ENCODE data around the gene NFKBIZ.

NFKBIZ gene, protein sequence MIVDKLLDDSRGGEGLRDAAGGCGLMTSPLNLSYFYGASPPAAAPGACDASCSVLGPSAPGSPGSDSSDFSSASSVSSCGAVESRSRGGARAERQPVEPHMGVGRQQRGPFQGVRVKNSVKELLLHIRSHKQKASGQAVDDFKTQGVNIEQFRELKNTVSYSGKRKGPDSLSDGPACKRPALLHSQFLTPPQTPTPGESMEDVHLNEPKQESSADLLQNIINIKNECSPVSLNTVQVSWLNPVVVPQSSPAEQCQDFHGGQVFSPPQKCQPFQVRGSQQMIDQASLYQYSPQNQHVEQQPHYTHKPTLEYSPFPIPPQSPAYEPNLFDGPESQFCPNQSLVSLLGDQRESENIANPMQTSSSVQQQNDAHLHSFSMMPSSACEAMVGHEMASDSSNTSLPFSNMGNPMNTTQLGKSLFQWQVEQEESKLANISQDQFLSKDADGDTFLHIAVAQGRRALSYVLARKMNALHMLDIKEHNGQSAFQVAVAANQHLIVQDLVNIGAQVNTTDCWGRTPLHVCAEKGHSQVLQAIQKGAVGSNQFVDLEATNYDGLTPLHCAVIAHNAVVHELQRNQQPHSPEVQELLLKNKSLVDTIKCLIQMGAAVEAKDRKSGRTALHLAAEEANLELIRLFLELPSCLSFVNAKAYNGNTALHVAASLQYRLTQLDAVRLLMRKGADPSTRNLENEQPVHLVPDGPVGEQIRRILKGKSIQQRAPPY

DNA sequence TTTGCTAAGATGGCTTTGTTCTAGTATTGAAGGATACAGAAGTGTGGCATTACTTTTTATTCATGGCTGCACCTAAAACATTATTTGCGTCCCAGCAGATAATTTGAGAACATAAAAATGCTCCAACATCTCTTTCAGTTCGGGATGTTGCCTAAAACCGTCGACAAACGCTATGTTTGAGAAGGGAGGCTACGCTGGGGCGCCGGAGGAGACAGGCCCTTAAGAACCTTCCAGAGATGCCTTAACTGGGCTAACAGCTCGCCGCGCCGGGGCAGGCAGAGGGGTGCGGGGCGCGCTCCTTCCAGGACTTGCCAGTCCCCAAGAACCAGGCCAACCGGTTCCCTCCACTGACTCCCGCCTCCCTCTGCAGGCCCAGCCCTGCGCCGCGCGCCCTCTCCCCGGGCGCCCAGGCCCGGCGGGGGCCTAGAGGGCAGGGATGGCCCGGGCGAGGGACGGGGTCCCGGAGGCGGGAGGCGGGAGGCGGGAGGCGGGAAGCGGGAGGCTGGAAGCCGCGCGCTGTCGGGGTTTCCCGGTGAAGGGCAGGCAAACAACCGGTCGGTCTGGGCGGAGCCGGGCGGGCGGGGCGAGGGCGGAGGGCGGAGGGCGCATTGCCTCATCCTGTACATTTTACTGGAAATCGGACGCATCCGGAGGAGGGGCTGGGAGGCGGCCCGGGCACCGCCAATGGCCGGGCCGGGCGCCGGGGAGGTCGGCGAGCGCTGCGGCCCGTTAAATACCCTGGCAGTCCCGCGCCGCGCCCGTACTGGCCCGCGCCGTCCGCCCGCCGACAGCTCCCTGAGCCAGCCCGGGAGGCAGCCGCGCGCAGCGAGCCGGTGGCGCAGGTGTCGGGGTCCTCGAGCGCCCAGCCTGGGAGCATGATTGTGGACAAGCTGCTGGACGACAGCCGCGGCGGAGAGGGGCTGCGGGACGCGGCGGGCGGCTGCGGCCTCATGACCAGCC, at the start of gene NFKBIZ:
Gene NFKBIZ (plus strand): TSS at position 761 of the 960 bp plus-strand sequence. CDS start 115 bp downstream, at position 876.
- peak; percentile 75 for DNase-seq

DNA sequence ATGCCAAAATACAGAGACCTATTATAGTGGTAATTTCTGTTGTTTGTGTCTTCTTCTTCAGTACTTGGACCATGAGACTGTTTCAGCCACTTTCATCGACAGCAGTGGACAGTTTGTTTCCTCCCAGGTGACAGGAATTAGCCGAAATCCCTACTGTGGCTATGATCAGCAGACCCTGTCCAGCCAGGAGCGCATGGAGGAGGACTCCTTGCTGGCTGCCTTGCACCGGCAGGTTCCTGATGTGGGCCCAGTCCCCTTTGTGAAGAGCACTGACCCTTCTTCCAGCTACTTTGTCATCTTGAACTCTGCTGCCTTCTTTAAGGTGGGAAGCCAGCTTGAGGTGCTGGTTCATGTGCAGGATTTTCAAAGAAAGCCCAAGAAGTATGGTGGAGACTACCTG, 48.1 kb upstream of the NFKBIZ start:
- no peak for DNase-seq

DNA sequence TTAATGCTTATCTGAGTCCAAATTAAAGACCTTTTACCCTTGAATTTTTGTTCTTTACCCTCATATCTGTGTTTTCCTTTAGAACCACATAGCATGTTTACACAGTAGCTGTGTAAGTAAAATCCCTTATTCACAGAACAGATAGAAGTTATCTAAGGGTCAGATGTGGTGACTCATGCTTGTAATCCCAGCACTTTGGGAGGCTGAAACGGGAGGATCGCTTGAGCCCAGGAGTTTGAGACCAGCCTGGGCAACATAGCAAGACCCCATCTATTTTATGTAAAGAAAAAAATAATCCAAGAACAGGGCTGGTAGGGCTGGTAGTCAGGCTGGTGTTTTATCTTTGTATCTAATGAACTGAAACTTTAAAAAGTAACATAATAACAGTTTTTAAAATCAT, 47.1 kb upstream of the NFKBIZ start:
- no peak for DNase-seq

DNA sequence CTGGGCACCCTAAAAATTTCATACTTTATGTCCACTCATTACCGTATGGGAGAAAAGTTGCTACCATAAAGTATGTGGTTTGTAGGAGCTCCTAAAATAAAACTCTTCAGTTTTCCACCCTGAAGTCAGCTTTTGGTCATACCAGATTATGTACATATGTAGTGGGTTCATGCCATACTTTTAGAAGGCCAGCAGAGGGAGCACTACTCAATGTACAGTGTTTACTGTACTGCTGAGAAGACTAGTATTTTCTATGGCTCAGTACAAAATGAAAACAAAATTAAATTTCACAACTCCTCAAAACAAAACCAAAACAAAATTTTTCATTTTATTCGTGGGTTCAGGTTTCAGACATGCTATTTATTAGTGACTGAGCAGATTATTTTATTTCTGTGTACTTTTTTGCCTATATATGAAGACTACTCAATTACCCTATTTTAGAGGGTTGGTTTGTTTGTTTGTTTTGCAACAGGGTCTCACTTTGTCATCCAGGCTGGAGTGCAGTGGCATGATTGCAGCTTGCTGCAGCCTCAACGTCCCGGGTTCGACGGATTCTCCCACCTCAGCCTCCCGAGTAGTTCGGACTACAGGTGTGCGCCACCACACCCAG, 46.0 kb upstream of the NFKBIZ start:
- DNase-seq: peak; percentile 50

DNA sequence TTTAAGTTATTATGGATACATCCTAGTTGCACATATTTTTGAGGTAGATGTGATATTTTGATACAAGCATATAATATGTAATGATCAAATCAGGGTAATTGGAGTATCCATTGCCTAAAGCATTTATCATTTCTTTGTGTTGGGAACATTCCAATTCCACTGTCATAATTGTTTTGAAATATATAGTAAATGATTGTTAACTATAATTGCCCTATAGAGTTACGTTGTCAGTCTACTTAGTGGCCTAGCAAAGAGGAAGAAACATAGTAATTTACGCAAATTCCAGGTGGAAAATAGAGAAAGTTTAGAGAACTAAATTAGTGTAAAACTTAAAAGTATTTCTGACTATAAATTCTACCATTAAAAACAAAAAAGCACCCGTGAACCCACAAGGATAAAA, 45.4 kb upstream of the NFKBIZ start:
- no peak for DNase-seq

DNA sequence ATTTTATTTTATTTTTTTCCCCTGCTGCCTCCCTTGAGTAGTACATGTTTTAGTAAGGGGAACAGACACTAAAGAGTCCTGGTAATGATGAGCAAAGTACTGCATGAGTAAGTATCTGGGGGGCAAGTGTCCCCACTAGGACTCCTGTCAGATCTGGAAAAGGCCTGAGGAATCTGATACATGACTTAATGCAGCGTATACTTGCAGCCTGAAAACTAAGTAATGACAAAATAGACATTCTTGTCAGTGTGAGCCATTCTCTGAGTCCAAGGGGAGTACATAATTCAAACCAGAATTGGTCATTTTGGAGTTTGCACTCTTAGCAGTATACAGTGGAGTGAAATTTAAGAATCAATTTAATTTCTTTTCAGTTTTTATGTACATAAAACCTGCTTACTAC, 42.8 kb upstream of the NFKBIZ start:
- DNase-seq: no peak

DNA sequence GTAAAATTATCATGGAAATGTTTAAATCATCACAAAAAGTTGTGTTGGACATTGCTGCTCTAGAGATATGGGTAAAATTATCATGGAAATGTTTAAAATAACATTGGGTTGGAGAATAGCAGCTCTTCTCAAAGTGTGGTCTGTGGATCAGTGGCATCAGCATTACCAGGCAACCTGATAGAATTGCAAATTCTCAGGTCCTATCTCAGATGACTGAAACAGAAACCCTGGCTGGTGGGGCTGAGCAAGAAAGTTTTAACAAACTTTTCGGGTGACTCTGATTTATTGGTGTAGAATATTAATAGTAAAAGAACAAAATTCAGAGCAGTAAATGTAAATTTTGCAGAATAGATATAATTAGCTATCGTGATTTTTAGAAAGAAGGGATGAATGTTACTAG, 41.4 kb upstream of the NFKBIZ start:
- no peak for DNase-seq

DNA sequence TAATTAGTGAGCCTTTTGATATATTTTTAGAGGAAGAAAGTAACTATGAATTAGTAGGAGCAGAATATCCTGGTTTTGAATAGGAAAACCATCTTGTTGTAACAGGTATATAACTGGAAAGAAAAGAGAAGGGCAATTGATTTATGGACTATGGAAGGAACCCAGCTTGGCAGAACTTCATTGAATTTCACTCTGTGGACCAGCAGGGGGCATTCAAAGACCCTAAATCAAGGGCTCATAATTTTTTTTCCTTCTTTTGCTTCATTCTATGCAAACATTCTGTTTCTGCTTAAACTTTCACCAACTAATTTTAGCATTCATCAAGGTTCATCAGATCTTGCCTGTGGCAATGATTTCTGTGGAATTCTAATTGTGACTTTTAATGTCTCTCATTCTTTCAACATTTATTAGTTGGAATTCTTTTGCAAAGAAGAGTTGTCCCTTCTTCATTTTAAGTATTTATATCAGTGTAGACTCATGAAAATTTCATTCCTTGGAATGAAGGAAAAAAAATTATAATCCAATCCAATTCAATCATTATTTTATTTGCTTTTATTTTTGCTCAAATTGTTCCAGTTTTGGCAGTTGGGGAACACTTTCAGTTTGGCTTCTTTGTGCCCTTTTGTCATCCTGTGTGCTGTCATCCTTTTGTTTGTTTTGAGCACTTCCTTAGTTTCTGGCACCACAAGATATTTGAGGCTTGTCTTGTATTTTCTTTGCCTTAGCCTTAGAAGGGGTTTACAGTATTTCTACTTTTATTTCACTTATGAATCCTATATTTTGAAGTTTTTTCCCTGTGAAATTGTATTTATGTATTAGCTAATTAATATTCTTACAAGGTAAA, 39.9 kb upstream of the NFKBIZ start:
- DNase-seq: peak; percentile 61

DNA sequence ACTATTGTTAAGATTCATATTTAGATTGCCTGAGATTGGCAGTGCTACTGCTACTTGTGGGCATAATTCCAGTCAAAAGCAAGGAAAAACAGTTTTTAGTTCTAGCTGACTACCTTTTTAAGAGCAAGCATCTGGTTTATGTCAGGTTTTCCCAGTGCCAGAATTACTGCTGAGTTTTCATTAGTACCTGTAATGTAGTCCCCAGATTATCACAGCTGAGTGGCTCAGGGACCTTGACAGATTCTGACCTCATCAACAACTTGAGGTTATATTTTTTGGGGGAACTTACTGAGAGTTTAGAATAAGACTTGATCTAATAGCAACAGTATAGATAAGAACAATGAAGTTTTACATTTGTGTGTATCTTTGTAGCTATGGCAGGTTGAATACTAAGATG, 39.3 kb upstream of the NFKBIZ start:
- DNase-seq: peak; percentile 61

DNA sequence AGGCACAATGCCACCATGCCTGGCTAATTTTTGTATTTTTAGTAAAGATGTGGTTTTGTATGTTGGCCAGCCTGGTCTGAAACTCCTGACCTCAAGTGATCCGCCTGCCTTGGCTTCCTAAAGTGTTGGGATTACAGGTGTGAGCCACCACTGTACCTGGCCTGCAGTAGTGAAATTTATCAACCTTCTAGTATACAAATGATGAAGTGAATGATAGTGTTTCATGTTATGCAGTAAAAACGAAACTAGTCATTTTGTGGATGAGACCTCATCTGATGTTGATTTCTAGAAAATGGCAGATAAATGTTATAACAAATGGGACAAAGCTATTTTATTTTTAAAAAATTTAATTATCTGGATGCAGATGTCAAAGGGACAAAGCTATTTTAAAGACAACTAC, 37.4 kb upstream of the NFKBIZ start:
- DNase-seq: no peak

DNA sequence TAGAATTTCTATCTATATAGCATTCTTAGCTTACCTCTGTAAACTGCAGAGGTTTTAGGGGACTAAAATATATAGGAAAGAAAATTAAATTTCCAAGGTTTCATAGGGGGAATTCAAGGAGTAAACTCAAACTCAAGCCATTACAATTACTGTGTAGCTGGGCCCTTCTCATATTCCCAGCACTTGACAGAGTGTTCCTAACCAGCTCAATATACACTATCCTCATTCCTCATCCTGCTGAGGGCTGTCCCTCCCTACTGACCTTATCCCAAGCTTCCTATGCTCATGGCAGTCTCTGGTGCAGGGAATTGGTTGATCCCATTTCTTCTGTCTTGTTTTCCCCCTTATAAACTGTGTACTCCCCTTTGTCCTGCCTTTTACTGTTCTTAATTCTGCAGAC, 36.4 kb upstream of the NFKBIZ start:
- DNase-seq: no peak

DNA sequence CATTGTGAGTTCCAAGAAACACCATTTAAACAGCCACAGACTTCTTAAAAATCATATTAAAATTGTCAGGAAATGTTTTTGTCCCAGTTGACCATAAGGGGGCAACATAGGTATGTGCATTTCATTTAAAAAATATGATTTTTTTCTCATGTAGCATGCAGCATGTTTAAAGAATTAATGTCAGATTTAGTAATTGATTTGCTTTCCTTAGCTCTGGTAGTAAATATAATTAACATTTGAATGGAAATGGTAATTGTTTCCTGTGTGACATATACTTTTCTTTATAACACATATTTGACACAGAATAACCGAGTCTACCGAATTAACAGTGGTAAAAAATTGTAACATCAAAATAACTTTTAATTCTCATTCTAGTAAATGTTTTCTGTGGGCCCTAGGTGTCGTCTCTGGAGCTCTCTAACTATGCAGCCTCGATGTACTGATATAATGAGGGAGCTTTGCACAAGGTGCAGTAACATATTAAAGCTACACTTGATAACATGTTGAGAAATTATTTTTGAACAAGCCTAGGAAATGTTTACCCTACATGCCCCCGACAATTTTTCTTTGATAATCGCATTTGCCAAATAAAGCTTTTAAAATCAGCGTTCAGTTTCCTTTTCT, 35.4 kb upstream of the NFKBIZ start:
- peak; percentile 11 for DNase-seq

DNA sequence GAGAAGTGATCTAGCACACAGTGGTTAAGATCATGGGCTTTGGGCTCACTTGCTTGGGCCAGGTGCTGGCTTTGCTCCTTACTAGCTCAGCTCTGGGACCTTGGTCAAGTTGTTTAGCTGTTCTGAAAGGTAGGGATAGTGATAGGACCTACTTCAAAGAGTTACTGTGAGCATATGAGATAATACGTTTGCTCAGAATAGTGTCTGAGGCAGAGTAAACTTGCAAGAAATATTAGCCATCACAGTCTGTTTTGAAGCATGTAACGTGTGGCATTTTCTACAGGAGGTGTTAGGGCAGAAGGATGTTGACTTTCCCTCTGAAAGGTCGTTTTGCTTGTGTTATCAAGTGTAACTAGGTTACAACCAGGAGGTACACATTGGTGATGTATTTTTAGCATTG, 34.5 kb upstream of the NFKBIZ start:
- DNase-seq: no peak

DNA sequence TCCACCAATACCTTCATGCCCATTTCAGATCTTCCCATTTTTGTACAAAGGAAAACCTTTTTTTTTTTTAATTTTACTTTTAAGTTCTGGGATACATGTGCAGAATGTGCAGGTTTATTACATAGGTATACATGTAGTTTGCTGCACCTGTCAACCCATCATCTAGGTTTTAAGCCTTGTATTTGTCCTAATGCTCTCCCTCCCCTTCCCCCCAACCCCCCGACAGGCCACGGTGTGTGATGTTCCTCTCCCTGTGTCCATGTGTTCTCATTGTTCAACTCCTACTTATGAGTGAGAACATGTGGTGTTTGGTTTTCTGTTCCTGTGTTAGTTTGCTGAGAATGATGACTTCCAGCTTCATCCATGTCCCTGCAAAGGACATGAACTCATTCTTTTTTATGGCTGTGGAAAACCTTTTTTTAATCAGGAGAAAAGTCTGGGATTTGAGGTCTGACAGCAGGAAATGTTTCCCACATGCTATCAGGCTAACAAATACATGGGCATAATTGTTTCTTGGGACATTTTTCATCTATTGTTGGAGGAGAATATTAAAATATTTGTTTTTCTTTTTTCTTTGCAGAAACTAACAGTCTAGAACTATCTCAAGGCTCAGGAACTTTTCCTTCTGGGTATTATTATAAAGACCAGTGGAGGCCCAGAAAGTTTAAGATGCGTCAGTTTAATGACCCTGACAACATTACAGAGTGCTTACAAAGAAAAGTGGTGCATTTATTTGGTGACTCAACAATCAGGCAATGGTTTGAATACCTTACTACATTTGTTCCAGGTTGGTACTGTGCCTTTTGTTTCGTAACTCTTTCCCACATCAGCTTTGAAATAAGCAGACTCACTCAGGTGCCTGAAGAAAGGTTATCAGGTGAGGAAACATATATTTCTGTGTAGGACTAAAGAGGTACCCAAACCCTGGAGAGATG, 32.8 kb upstream of the NFKBIZ start:
- DNase-seq: no peak

DNA sequence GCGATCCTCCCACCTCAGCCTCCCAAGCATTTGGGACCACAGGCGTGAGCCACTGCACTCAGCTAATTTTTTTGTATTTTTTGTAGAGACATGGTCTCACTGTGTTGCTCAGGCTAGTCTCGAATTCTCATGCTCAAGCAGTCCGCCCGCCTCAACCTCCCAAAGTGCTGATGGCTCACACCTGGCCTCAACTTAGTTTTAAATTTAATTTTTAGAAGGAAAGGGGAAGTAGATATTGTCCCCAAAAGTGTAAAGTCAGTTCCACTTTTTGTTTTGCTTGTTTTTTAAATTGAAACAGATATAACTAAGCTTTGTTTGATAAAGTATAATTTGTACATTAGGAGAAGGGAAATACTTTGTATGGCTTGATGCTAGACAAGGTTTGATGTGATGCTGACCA, 31.3 kb upstream of the NFKBIZ start:
- DNase-seq: no peak

DNA sequence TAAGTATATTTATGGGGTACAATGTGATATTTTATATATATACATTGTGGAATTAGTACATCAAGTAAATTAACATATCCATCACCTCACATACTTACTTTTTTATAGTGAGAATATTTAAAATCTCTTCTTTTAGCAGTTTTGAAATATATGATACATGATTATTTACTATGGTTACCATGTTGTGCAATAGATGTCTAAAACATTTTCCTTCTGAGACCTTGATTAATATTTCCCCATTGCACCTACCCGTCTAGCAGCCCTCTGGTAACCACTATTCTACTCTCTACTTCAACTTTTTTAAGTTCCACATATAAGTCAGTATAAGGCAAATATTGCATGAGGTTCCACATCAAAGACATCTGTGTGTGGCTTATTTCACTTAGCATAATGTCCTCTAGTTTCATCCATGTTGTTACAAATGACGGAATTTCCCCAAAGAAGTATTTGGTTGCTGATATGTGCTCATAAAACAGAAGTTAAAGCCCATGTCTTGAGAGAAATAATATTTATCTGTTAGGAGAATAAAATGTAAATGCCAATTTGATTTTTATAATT, 29.6 kb upstream of the NFKBIZ start:
- DNase-seq: no peak

DNA sequence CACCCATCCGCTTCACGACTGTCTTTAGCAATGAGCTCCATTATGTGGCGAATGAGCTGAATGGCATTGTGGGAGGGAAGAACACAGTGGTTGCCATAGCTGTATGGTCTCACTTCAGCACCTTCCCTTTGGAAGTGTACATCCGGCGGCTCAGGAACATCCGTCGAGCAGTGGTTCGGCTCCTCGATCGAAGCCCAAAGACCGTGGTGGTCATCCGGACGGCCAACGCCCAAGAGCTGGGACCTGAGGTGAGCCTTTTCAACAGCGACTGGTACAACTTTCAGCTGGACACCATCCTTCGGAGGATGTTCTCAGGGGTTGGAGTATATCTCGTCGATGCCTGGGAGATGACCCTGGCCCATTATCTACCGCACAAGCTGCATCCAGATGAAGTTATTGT, 27.8 kb upstream of the NFKBIZ start:
- no peak for DNase-seq

DNA sequence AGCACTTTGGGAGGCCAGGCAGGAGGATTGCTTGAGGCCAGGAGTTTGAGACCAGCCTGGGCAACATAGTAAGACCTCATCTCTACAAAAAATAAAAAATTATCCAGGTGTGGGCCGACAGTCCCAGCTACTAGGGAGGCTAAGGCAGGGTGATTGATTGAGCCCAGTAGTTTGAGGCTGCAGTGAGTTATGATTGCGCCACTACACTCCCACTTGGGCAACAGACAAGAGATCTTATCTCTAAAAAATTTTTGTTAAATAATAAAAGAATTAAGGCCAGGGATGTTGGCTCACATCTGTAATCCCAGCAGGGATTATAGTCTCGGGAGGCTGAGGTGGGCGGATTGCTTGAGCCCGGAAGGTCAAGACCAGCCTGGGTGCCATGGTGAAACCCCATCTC, 25.8 kb upstream of the NFKBIZ start:
- DNase-seq: no peak

DNA sequence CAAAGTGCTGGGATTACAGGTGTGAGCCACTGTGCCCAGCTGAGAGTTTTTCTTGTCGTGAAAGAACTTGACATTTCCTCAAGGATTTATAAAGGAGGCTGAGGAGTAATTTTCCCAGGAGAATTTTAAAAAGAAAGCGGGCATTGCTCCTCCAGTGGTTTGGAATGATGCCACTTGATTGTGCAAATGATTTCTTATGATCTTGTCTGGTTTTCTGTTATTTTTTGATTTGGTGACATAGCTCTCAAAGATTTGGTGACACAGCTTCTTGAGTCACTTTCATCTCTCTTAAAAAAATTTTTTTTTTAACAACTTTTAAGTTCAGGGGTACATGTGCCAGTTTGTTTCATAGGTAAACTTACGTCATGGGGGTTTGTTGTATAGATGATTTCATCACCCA, 24.6 kb upstream of the NFKBIZ start:
- no peak for DNase-seq

DNA sequence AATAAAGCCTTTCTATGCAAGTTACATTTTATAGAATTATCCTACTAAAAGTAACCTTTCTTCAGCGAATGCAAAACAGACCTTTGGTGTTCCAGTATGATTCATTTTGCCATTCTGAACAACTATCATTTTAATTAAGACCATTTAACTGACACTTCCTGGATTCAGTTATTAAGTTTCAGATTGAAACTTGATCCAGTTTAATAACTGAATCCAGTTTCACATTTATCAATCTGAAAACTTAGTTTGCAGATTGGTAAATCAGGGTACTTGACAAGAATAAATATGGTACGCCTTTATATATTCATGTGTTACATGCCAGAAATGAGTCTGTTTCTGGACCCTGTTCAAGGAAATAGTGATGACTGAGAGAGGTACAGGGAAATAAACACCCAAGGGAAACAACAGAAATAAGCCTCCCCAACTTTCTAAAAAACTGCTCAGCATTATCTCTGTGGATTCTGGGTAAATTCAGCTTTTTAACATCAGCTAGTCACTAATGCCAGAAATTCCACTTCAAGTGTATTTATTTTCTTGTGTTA, 23.3 kb upstream of the NFKBIZ start:
- no peak for DNase-seq
